ENCODE data around the gene LITAF.
"Not testable (repeated sequence)": the region's sequence is repeated elsewhere in the genome, so short reads cannot be mapped to it uniquely, and the experiment has no call there.

Gene LITAF

DNA sequence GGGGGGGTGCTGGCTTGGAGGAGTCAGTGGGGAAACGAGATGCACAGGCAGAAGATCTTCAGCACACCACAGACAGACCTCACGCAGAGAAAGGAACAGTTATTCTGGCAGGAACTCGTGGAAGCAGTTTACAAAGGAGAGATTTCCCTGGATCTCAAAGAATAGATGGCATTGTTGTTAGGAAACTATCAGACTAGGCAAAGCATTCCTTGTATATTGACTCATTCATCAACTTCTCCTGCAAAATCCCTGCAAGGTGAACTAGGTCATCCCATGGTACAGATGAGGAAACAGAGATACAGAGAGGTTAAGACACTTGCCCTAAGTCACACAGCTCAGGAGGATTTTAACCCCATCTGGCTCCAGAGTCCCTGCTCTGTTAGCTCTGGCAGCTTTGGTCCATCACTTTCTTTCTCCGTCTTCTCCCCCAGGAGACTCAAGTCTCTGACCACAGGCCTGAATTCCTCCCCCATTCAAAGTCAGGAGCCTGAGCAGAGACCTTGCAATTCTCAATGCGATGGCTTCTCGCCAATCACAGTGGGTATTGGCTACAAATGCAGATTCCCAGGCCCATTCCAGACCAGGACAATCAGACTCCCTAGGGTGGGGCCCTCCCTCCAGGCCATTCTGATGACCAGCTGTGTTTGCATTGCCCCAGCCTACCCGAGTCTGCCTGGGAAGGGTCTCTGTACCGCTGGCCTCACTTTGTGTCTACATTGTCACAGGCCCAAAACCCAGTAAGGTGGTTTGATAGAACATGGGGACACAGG is 56.4 kb downstream of the LITAF start:
- no peak for DNase-seq
- intact Hi-C loops (cut with DNase I) = loop anchor here (5.0 to 10.0 kb wide), 2 partner anchors 57 to 136 kb away; partner anchors contain the start of gene LITAF

DNA sequence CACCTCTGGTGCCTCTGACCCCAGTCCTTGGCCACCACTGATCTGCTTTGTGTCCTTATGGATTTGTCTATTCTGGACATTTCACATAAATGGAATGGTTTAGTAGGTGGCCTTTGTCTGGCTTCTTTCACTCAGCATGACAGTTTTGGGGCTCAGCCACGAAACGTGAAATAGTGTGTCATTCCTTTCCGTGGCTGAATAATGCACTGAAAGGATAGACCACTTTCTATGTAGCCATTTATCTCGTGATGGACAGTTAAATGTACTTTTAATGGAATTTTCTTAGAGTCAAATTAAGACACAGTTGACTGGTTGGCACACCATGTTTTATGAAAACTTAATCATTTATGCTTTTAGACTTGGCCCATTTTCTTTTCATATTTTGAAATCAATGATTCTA is 57.4 kb downstream of the LITAF start:
- intact Hi-C loops (cut with DNase I) = no loop called here
- DNase-seq = peak in 1 of 10 donors; percentile 3

DNA sequence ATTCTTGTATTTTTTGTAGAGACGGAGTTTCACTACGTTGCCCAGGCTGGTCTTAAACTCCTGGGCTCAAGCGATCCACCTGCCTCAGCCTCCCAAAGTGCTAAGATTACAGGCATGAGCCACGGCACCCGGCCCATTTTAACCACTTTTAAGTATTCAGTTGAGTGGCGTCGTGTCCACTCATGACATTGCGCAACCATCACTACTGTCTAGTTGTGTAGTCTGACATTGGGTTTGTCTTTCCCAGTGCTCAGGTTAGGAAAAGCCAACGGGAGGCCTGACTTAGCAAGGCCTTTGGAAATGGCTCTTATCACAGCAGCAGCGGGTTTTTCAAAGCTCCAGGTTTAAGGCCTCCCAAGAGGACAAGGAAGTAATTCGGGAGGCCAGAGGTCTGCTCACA is 58.7 kb downstream of the LITAF start:
- intact Hi-C loops (cut with DNase I) = no loop called here
- peak in 1 of 10 donors; percentile 29 for DNase-seq

DNA sequence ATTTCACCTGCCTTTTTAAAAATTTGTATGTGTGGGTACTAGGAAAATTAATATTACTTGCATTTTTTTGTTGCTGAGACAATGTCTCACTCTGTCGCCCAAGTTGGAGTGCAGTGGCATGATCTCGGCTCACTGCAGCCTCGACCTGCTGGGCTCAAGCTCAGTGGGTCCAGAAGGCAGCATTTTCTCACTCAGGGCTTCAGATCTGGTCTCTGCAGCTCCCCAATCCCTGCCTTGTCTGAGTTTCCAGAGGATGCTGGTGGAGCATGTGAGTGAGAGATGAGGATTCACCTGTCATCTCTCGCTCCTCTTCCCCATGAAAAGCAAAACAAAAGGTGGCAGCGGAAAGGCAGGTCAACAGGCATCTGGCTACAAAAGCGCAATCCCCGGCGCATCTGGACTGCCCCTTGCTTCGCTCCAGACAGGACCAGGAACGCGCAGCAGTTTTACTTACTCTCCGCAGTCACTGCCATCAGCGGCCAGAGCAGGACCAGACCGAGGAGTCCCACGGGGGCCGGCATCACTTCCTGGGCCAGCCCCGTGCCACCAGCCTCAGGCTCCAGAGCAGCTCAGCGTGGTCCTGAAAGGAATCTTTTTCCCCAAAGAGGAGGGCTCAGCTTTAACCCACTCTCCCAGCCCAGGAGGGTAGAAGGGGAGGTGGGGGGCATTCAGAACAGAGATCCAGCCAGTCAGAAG is 59.9 kb downstream of the LITAF start:
- intact Hi-C loops (cut with DNase I) = no loop called here
- DNase-seq = no peak

DNA sequence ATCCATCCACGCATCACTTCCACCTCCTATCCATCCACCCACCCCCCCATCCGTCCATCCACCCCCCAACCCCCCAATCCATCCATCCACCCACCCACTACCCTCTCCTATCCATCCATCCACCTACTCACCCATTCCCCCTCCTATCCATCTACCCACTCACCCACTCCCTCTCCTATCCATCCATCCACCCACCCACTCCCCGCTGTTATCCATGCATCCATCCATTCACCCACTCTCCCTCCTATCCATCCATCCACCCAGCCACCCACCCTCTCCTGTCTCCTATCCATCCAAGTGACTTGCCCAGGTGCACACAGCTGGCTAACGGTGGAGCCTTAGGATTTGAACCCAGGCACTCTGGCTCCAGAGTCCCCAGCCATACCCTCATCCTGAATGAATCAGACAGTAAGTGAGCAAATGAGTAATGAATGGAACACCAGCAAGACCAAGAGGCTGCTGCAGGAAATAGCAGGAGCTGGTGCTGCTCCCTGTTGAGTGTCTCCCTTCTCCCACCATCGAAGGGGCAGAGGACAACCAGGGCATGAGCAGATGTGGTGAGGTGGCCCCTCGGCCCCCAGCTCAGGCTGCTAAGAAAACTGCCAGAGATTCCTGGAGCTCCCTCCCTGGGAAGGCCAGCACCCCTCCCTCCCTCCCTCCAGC is 62.5 kb downstream of the LITAF start:
- intact Hi-C loops (cut with DNase I) = no loop called here
- DNase-seq = no peak

DNA sequence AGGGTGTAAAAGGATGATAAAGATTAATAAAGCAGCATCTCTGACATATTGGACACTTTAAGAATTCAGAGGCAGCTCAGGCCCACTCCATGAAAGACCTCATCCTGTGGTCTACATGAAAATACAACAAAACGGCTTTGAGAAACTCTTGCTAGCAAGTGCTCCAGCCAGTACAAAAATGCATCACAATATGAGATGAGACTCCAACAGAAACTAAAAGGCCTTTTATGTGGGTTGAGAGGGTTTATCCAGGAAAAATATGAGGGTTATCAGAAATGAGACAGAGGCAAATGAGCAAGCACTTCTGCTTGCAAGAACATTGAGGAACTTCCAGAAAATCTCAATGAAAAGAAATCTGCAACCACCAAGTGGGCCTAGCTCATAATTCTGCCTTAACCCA is 65.7 kb downstream of the LITAF start:
- intact Hi-C loops (cut with DNase I) = no loop called here
- no peak for DNase-seq

DNA sequence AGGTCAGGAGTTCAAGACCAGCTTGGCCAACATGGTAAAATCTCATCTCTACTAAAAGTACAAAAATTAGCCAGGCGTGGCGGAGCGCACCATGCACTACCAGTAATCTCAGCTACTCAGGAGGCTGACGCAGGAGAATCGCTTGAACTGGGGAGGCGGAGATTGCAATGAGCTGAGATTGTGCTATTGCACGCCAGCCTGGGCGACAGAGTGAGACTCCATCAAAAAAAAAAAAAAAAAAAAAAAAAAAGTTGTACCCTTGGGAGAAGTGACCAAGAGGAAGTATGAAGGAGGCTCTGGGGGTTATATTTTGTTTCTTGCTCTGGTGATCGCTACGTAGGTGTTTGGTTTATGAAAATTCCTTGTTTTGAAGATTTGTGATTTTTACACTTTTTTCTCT is 66.3 kb downstream of the LITAF start:
- intact Hi-C loops (cut with DNase I) = no loop called here
- peak in 1 of 10 donors; percentile 24 for DNase-seq

DNA sequence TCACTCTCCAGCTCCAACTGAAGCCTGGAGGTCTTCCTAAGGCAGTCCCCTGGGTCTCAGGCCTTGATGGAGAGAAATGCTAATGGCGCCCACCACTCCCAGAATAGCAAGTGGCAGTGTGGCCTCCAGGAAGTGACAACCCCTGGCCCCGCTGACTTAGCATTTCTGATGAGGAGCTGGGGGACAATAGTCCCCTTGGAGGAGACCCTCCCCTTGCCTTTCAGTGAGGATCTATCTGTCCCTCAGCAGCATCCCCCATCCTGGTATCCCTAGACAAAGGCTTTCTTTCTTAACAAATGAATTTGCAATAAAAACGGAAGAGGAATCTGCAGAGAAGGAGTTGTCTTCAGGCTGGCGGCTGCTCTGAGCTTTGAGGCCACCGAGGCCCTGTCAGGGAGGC is 68.8 kb downstream of the LITAF start:
- intact Hi-C loops (cut with DNase I) = no loop called here
- DNase-seq = peak in 2 of 10 donors; percentile 46 to 49

DNA sequence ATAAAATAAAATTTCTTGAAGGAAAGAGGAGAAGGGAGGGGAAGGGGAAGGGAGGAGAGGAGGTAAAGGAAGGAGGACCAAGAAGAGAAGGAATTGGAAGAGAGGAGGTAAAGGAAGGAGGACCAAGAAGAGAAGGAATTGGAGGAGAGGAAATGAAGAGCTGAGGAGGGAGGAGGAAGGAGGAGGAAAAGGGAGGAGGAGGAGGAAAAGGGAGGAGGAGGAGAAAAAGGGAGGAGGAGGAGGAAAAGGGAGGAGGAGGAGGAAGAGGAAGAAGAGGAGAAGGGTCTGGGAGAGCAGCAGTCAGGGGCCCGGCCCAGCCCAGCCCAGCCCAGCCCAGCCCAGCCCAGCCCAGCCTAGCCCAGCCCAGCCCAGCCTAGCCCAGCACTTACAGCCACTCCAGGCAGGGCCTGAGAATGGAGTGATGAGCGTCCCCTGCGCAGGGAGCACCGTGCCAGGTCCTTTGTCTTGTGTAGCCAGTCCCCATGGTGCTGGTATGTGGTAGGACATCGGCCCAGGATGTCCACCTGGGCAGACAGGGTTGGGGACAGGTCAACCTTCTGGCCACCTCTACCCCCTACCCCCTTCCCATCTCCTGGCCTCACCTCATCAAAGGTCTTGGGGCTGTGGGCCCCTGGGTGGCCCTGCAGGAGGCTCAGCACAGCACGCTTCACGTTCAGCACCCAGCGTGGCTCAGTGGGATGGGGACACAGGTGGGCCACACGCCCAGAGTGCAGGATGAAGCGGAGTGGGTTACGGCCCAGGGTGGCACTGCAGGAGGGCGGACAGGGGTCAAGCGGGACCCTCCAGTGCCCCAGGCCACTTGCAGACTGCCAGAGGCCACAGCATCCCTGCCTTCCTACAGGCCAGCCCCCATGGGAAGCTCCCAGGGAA is 70.9 kb downstream of the LITAF start:
- intact Hi-C loops (cut with DNase I) = no loop called here
- DNase-seq = peak in 2 of 10 donors; percentile 37 to 78

DNA sequence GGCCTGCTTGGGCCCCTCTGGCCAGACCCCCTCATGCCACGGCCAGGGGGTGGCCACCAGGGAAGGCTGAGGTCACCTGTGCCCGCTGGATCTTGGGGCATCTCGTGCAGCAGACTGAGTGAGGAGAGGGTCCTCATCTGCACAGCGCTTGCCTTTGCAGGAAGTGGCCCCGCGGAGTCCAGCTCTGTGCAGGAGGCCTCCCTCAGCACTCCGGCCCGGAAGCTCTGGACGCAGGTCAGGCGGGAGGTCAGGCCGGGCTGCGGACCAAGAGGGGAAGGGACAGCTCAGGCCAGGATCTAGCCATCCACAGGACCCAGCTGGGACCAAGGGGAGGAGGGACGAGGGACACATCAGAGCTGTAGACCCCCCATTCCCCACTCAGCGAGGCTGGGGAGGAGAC is 72.4 kb downstream of the LITAF start:
- intact Hi-C loops (cut with DNase I) = no loop called here
- DNase-seq = peak in 3 of 10 donors; percentile 64 to 69 (median 68)

DNA sequence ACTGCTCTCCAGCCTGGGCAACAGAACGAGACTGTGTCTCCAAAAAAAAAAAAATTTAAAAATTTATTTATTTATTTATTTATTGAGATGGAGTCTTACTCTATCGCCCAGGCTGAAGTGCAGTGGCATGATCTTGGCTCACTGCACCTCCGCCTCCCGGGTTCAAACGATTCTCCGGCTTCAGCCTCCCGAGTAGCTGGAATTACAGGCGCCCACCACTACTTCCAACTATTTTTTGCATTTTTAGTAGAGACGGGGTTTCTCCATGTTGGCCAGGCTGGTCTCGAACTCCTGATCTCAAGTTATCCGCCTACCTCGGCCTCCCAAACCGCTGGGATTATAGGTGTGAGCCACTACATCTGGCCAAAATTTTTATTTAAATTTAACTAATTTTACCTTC is 73.4 kb downstream of the LITAF start:
- DNase-seq = peak in 3 of 10 donors; percentile 47 to 81 (median 55)
- intact Hi-C loops (cut with DNase I) = not testable (repeated sequence)

DNA sequence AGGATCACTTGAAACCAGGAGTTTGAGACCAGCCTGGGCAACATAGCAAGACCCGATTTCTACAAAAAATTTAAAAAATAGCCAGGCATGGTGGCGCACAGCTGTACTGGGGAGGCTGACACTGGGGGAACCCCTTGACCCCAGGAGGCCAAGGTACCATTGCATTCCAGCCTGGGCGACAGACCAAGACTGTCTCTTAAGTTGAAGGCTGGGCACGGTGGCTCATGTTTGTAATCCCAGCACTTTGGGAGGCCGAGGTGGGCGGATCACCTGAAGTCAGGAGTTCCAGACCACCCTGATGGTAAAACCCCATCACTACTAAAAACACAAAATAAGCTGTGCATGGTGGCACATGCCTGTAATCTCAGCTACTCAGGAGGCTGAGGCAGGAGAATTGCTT is 74.9 kb downstream of the LITAF start:
- intact Hi-C loops (cut with DNase I) = no loop called here
- peak in 3 of 10 donors; percentile 30 to 55 (median 50) for DNase-seq

DNA sequence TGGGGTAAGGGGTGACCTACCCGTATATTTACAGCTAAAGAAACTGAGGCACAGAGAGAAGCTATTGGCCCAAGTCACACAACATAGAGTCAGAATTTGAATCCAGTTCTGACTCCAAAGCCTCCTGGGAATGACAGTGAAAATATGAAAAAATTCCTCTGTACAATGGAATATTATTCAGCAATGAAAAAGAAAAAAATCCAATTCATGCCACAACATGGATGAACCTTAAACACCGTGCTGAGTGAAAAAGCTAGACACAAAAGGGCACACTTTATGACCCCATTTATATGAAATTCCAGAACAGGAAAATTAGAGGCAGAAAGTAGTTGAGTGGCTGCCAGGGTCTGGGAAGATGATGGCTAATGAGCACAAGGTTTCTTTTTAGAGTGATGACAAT is 75.4 kb downstream of the LITAF start:
- no peak for DNase-seq
- intact Hi-C loops (cut with DNase I) = no loop called here

DNA sequence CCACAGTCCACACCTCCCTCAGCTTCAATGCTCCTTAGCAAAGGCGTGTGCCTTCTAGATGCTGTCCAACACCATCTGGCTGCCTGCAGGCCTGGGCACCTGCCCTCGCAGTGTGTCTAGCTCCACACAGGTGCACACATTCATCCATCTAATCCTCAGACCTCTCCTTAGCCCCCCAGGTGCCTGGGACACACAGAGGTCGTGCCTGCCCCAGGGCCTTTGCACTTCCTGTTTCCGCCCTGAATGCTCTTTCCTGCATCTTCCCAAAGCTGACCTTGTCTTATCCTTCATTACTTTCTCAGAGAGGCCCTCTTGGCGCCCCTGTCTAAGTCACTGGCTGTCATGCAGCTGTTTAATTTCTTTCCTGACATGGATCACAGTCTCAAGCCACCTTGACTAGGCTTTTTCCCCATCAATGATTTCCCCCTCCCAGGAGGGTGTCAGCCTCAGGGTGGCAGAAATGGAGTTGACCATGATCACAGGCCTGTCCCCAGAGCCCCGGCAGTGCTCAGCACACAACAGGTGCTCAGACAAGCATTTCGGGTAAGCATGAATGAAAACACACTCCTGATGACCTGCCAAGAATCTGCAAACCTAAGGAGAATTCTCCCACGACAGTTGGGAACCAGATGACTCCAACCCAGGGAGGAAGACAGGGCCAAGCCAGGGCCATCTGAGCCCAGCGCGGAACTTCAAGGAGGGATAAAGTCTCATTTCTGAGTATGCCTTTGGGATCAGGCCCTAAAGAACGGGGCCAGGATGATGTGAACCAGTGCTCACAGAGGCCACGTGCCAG is 76.3 kb downstream of the LITAF start:
- intact Hi-C loops (cut with DNase I) = no loop called here
- DNase-seq = peak in 3 of 10 donors; percentile 18 to 41 (median 19)

DNA sequence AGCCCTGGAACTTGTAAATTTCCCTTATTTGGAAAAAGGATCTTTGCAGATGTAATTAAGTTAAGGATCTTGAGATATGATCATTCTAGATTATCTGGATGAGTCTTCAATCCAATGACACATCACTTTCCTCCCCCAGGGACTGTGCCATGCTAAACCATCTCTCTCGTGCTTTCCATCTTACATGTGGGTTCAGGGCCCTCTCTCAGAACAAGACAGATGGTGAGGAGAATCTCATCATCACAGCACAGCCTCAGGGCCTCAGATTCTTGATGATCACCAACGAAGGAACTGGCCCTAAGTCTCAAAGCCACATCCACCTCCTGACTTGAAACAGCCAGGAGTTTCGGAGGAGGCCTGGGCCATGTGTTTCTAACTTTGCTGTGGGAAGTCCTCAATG is 78.7 kb downstream of the LITAF start:
- intact Hi-C loops (cut with DNase I) = no loop called here
- peak in 1 of 10 donors; percentile 40 for DNase-seq

DNA sequence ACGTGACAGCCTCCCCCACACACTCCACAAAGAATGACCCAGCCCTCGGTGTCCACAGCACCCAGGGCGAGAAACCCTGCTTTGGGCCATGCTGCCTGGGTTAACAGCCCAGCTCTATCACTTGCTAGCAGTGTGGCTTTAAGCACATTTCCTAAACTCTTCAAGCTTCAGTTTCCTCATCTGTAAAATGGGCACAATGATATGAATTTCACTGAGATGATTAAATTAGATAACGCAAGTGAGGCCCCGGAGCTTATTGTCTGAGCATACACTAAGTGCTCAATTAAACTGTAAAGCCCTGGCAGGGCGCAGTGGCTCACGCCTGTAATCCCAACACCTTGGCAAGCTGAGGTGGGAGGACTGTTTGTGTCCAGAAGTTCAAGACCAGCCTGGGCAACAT is 79.4 kb downstream of the LITAF start:
- no peak for DNase-seq
- intact Hi-C loops (cut with DNase I) = no loop called here

DNA sequence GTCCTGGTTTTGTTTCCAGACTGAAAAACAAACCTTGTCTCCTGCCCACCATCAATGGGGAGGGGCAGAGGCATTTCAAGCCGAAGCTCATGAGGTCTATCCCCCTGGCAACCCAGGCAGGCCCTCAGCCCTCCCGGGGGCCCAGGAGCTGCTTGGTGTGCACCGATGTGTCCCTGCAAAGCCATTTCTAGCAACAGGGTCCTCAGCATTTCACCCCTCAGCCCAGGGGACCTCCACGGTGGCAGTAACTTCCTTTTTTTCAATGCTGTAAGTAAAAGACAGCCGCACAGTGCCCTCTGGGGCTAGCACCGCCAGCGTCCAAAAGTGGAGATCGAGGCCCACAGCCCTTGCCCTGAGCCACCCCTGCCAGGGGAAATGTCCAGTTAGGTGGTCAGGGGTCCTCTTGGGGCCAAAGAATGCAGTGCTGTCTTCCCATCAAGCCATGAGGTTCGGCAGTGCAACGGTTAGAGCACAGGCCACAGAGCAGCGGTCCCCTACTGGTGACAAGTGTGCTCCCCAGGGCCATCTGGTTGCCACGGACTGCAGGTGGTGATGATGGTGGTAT is 79.9 kb downstream of the LITAF start:
- intact Hi-C loops (cut with DNase I) = no loop called here
- peak in 3 of 10 donors; percentile 47 to 74 (median 60) for DNase-seq

DNA sequence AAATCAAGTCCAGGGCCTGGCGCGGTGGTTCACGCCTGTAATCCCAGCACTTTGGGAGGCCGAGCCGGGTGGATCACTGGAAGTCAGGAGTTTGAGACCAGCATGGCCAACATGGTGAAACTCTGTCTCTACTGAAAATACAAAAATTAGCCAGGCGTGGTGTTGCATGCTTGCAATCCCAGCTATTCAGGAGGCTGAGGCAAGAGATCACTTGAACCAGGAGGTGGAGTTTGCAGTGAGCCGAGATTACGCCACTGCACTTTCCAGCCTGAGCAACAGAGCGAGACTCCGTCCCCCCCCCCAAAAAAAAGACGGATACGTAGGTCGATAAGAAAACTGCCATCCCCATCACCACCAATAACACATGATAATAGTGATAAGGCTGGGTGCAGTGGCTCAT is 82.5 kb downstream of the LITAF start:
- peak in 2 of 10 donors; percentile 27 to 31 for DNase-seq
- intact Hi-C loops (cut with DNase I) = not testable (repeated sequence)

DNA sequence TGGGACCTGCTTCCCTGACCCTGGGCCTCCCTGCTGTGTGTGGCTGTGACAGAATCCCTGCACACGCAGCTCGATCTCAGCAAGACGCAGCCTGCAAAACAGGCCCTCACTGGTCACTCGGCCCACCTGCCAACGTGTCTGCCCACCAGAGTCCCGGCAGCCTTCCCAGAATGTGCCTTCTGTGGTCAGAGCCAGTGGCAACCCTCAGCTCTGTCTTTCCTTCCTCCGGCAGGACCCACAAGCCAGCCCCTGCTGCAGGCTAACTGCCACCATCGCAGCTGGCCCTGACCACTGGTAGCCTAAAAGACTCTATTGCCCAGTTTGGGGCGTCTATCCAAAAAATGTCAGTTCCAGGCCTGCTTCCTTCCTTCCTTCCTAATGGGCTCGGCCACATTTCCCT is 83.2 kb downstream of the LITAF start:
- intact Hi-C loops (cut with DNase I) = no loop called here
- peak in 1 of 10 donors; percentile 72 for DNase-seq
